Bladder microvascular endothelial cell (primary cell): ENCODE data around the gene TMEM165. TPM values are rescaled to one million over a fixed set of nuclear protein-coding genes. Genes with fewer than 3 reads are reported as not detected.

ENCODE experiments used
- total RNA-seq: library from RNA; depleted of rRNA; stranded (reverse); fragments of >200 nt; gene quantifications from 2 replicates; pipeline ENCODE4 v1.2.3, GENCODE V29; 2014

Gene TMEM165
- 87.9 and 138 TPM in 2 replicates for total RNA-seq

GRCh38 chr4:55395529-55396307, at the start of gene TMEM165:
TMEM165 (plus strand) TSS chr4:55395957; CDS start chr4:55396190, 233 bp downstream.

GRCh38 chr4:55345980-55346850, 49.5 kb upstream of the TMEM165 start, which contains the start of gene SRD5A3:
SRD5A3 (plus strand) TSS chr4:55346242; CDS start chr4:55346337, 95 bp downstream.

Other genes starting within 250 kb of the TMEM165 start
- gene SRD5A3, start 49.7 kb upstream of the TMEM165 start, total RNA-seq = 6.3 and 10.7 TPM in 2 replicates
- gene CLOCK, start 151.0 kb downstream of the TMEM165 start, total RNA-seq = 14.7 and 29.4 TPM in 2 replicates
- not detected in 2 replicates for gene PDCL2, start 196.3 kb downstream of the TMEM165 start, total RNA-seq
- gene NMU, start 240.3 kb downstream of the TMEM165 start, total RNA-seq = 0.38 TPM in 1 of 2 replicates, not detected in the other